ACC112 (cell line): ENCODE measurements around the gene ZRANB2.

ENCODE experiments used
- H2AFZ ChIP-seq: fragments of 200-600 bp; sonication (generic); one replicate; pipeline ENCODE4 v1.6.0; 2017; ENCODE audit warnings: antibody characterized with exemption, low read length; ENCODE audit not compliant: unreplicated experiment
- H3K27ac ChIP-seq: fragments of 200-600 bp; sonication (generic); 2 replicates; pipeline ENCODE4 v1.5.1; 2014; ENCODE audit warnings: low read depth, mild to moderate bottlenecking, antibody characterized with exemption, low read length, moderate library complexity
- H3K27me3 ChIP-seq: fragments of 200-600 bp; sonication (generic); 2 replicates; pipeline ENCODE4 v1.6.1; 2014; ENCODE audit warnings: mild to moderate bottlenecking, antibody characterized with exemption, low read length, moderate library complexity, mixed read lengths; ENCODE audit not compliant: insufficient read depth
- H3K36me3 ChIP-seq: fragments of 200-600 bp; sonication (generic); 2 replicates; pipeline ENCODE4 v1.6.1; 2016; ENCODE audit warnings: mild to moderate bottlenecking, antibody characterized with exemption, low read length, moderate library complexity, mixed read lengths; ENCODE audit not compliant: insufficient read depth
- H3K4me1 ChIP-seq: fragments of 200-600 bp; sonication (generic); one replicate; pipeline ENCODE4 v1.6.1; 2016; ENCODE audit warnings: low read length, mixed read lengths; ENCODE audit not compliant: insufficient read depth, unreplicated experiment, control insufficient read depth
- H3K4me3 ChIP-seq: fragments of 200-600 bp; sonication (generic); 2 replicates; pipeline ENCODE4 v1.5.1; 2014; ENCODE audit warnings: mild to moderate bottlenecking, low read depth, low read length
- H3K79me2 ChIP-seq: fragments of 200-600 bp; sonication (generic); one replicate; pipeline ENCODE4 v1.6.0; 2016; ENCODE audit warnings: low read length; ENCODE audit not compliant: control insufficient read depth, unreplicated experiment, insufficient read depth

Gene ZRANB2

GRCh38 chr1:71027991-71028390 lies 52.8 kb downstream of the ZRANB2 start:
- no peaks in the 10 kb centered on the region for H3K4me1 ChIP-seq
- no peak overlapping the region for H2AFZ ChIP-seq
- no peak overlapping the region for H3K4me3 ChIP-seq
- no peak overlapping the region for H3K27ac ChIP-seq
- no peaks in the 10 kb centered on the region for H3K36me3 ChIP-seq
- no peaks in the 10 kb centered on the region for H3K79me2 ChIP-seq
- peaks cover 23% of the 10 kb centered on the region for H3K27me3 ChIP-seq

GRCh38 chr1:71026093-71026492 lies 54.7 kb downstream of the ZRANB2 start:
- Histone ChIP-seq H3K79me2 (no peaks in the 10 kb centered on the region), H3K27ac (no peak overlapping the region), H3K4me1 (no peaks in the 10 kb centered on the region), H3K27me3 (peaks cover 15% of the 10 kb centered on the region; the same call in 1 of the 2 replicates), H3K4me3 (no peak overlapping the region), H3K36me3 (no peaks in the 10 kb centered on the region), H2AFZ (no peak overlapping the region)

DNA sequence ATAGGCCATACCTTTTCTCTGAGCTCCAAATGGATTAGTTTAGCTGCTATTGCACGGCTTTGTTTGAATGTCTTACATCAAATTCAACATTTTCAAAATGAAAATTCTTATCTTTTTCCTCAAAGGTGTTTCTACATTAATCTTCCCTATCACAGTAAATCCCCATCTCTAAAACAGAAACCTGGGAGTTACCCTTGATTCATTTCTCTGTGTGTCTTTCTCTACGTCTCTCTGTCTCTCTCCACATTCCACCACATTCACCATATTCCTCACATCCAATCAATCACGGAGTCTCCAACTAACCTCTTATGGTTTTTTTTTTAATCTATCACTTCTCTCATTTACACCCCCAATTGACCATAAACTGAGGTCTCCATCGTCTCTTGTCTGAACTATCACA lies 57.3 kb downstream of the ZRANB2 start:
- Histone ChIP-seq H3K4me3 (no peak overlapping the region), H3K4me1 (no peaks in the 10 kb centered on the region), H3K27ac (no peak overlapping the region), H2AFZ (no peak overlapping the region), H3K79me2 (no peaks in the 10 kb centered on the region), H3K36me3 (no peaks in the 10 kb centered on the region), H3K27me3 (peaks cover 12% of the 10 kb centered on the region; the same call in 1 of the 2 replicates)

GRCh38 chr1:71019233-71019969 lies 61.4 kb downstream of the ZRANB2 start:
- H3K4me3 ChIP-seq: no peak overlapping the region
- H2AFZ ChIP-seq: no peak overlapping the region
- H3K27ac ChIP-seq: no peak overlapping the region
- H3K79me2 ChIP-seq: no peaks in the 10 kb centered on the region
- H3K4me1 ChIP-seq: no peaks in the 10 kb centered on the region
- no peaks in the 10 kb centered on the region for H3K36me3 ChIP-seq
- H3K27me3 ChIP-seq: peaks cover 12% of the 10 kb centered on the region; the same call in 1 of the 2 replicates

DNA sequence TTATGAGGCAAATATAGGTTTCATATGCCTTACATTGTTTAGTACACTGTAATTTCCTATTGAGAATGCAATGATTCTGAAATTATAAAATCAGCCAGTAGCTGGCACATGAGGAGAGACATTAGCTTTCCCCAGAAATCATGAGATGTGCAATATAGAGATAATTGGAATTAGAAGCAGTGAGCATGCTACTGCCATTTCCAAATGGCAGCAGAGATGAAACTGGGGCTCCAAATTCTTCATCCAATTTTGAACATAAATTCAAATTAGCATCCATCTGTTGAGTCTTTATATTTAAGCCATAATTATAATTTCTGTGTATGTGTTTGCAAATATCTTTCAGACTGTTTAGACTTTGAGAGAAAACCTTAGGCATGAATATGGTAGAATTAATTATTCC lies 62.0 kb downstream of the ZRANB2 start:
- Histone ChIP-seq H3K36me3 (no peaks in the 10 kb centered on the region), H3K27ac (no peak overlapping the region), H2AFZ (no peak overlapping the region), H3K4me3 (no peak overlapping the region), H3K4me1 (no peaks in the 10 kb centered on the region), H3K27me3 (peaks cover 10% of the 10 kb centered on the region; the same call in 1 of the 2 replicates), H3K79me2 (no peaks in the 10 kb centered on the region)

- Histone ChIP-seq H3K36me3 (no peaks in the 10 kb centered on the region), H3K4me1 (no peaks in the 10 kb centered on the region), H3K79me2 (no peaks in the 10 kb centered on the region), H3K27ac (no peak overlapping the region), H3K4me3 (no peak overlapping the region), H2AFZ (no peak overlapping the region), H3K27me3 (no peaks in the 10 kb centered on the region)
These were observed 65.1 kb downstream of the ZRANB2 start for GRCh38 chr1:71015745-71016144.

- H3K36me3 ChIP-seq: no peaks in the 10 kb centered on the region
- no peak overlapping the region for H3K27ac ChIP-seq
- H3K79me2 ChIP-seq: no peaks in the 10 kb centered on the region
- H2AFZ ChIP-seq: no peak overlapping the region
- no peaks in the 10 kb centered on the region for H3K4me1 ChIP-seq
- H3K4me3 ChIP-seq: no peak overlapping the region
- H3K27me3 ChIP-seq: no peaks in the 10 kb centered on the region
These were observed 66.7 kb downstream of the ZRANB2 start for GRCh38 chr1:71014178-71014579.
